A673 (cell line): ENCODE data around the gene HBE1. TPM values are rescaled to one million over a fixed set of nuclear protein-coding genes. Genes with fewer than 3 reads are reported as not detected.

ENCODE experiments used
- BruUV-seq: library from RNA; stranded (reverse); fragments of 400-500 nt; replicated peaks from 2 replicates; lab custom pipeline; 2021; lab: Mats Ljungman, UMichigan
- CTCF ChIA-PET: fragments of 300-600 bp; sonication (Branson Sonifier 250); formaldehyde crosslinking; loops from one replicate; lab custom pipeline; 2022; ENCODE audit warnings: antibody characterized with exemption; lab: Charles Lee
- POLR2A ChIA-PET: fragments of 300-600 bp; sonication (Branson Sonifier 250); formaldehyde crosslinking; loops from one replicate; lab custom pipeline; 2022; ENCODE audit warnings: antibody characterized with exemption; ENCODE audit not compliant: low non-redundant PET; lab: Charles Lee
- DNase-seq: peaks from one replicate; pipeline ENCODE4 v3.0.0-alpha.2; 2015; ENCODE audit warnings: low spot score
- H3K27ac ChIP-seq: fragments of 200-600 bp; sonication (generic); 2 replicates; pipeline ENCODE4 v1.5.1; 2016; ENCODE audit warnings: mixed run types, low read depth, mild to moderate bottlenecking, mixed read lengths, antibody characterized with exemption, low read length; ENCODE audit not compliant: poor library complexity, severe bottlenecking
- H3K27me3 ChIP-seq: fragments of 200-600 bp; sonication (generic); replicated peaks from 2 replicates; pipeline ENCODE4 v1.6.1; 2017; ENCODE audit warnings: mixed run types, low read depth, mild to moderate bottlenecking, mixed read lengths, antibody characterized with exemption, low read length; ENCODE audit not compliant: insufficient read depth, poor library complexity
- H3K36me3 ChIP-seq: fragments of 200-600 bp; sonication (generic); 2 replicates; pipeline ENCODE4 v1.6.1; 2016; ENCODE audit warnings: mixed run types, mild to moderate bottlenecking, mixed read lengths, antibody characterized with exemption, low read length; ENCODE audit not compliant: insufficient read depth, poor library complexity, severe bottlenecking
- H3K4me1 ChIP-seq: fragments of 200-600 bp; sonication (generic); 2 replicates; pipeline ENCODE4 v1.6.1; 2017; ENCODE audit warnings: mixed run types, mild to moderate bottlenecking, mixed read lengths, antibody characterized with exemption, low read length; ENCODE audit not compliant: insufficient read depth, poor library complexity, severe bottlenecking
- H3K4me3 ChIP-seq: fragments of 200-600 bp; sonication (generic); 2 replicates; pipeline ENCODE4 v1.5.1; 2016; ENCODE audit warnings: low read depth, mixed run types, mild to moderate bottlenecking, mixed read lengths, low read length; ENCODE audit not compliant: poor library complexity, severe bottlenecking
- H3K9me3 ChIP-seq: fragments of 200-600 bp; sonication (generic); 2 replicates; pipeline ENCODE4 v1.6.1; 2016; ENCODE audit warnings: mixed run types, low read depth, mild to moderate bottlenecking, mixed read lengths, antibody characterized with exemption, low read length; ENCODE audit not compliant: poor library complexity, severe bottlenecking
- CTCF ChIP-seq: fragments of 300-800, 200-600 bp; sonication (generic); conservative IDR thresholded peaks from 2 replicates; pipeline ENCODE4 v1.5.1; 2017; ENCODE audit warnings: low read depth, mild to moderate bottlenecking, antibody characterized with exemption, low read length, moderate library complexity, mixed read lengths
- EZH2 ChIP-seq: fragments of 200-600 bp; sonication (generic); IDR thresholded peaks from 2 replicates; pipeline ENCODE4 v1.6.1; 2017; ENCODE audit warnings: borderline replicate concordance, low read depth, mild to moderate bottlenecking, mixed read lengths, antibody characterized with exemption, low read length; ENCODE audit not compliant: poor library complexity, severe bottlenecking
- intact Hi-C: fragments of 100-400 bp; cut with micrococcal nuclease; formaldehyde crosslinking; loops from one replicate; pipeline ENCODE4 v1.10.0; 2022; ENCODE audit not compliant: unreplicated experiment
- total RNA-seq: library from RNA; stranded (reverse); gene quantifications from 2 replicates; pipeline ENCODE4 v1.2.3, GENCODE V29; 2021

The HBE1 gene
- total RNA-seq, 1 experiment from 2014 or later: not detected

GRCh38 chr11:5283882-5284281, 14.1 kb upstream of the HBE1 start:
- ChIA-PET CTCF (no interaction called here), POLR2A (no interaction called here)
- H3K9me3 ChIP-seq: no peaks in the 10 kb centered on the region
- DNase-seq: no peak
- no peak overlapping the region for H3K4me3 ChIP-seq
- intact Hi-C loops: no loop called here
- H3K4me1 ChIP-seq: no peaks in the 10 kb centered on the region
- no peaks in the 10 kb centered on the region for H3K36me3 ChIP-seq
- TF ChIP-seq EZH2: no peak
- no peak for TF ChIP-seq CTCF
- H3K27ac ChIP-seq: no peak overlapping the region
- no peaks in the 10 kb centered on the region for H3K27me3 ChIP-seq
- BruUV-seq: no TSS peak

- H3K9me3 ChIP-seq: no peaks in the 10 kb centered on the region
- intact Hi-C loops: no loop called here
- no peak for DNase-seq
- H3K27ac ChIP-seq: no peak overlapping the region
- H3K4me1 ChIP-seq: no peaks in the 10 kb centered on the region
- no peaks in the 10 kb centered on the region for H3K27me3 ChIP-seq
- no peak for TF ChIP-seq CTCF
- TF ChIP-seq EZH2: no peak
- ChIA-PET POLR2A (no interaction called here), CTCF (no interaction called here)
- H3K36me3 ChIP-seq: no peaks in the 10 kb centered on the region
- no peak overlapping the region for H3K4me3 ChIP-seq
- no TSS peak for BruUV-seq
Observed at GRCh38 chr11:5283086-5283485, 13.3 kb upstream of the HBE1 start.

GRCh38 chr11:5282628-5283027, 12.9 kb upstream of the HBE1 start:
- Histone ChIP-seq H3K9me3 (no peaks in the 10 kb centered on the region), H3K36me3 (no peaks in the 10 kb centered on the region), H3K27ac (no peak overlapping the region), H3K27me3 (no peaks in the 10 kb centered on the region), H3K4me3 (no peak overlapping the region), H3K4me1 (no peaks in the 10 kb centered on the region)
- intact Hi-C loops: no loop called here
- TF ChIP-seq EZH2 (no peak), CTCF (no peak)
- ChIA-PET CTCF (no interaction called here), POLR2A (no interaction called here)
- DNase-seq: no peak
- BruUV-seq: no TSS peak
